ENCODE measurements around the gene B4GALT4.

DNA sequence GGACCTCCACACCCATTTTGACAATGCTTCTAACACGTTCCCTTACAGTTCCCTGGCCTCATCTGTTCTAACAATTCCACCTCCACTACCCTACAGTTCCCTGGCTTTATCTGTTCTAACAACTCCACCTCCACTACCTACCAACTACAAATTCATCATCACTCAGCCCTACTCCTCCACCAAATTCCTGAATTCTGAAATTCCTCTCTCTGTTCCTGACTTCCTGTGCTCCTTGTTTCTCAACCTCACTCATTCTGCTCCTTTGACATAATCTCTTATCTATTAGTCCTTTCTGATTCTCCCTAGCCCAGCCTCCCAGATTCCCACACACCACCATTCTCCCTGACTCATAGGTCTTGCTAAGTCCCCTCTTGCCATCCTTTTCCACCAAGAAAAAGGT lies 44.8 kb downstream of the B4GALT4 start:
- no peak for TF ChIP-seq CTCF (IDR thresholded peaks at IDR 0.05)
- TF ChIP-seq POLR2A (IDR thresholded peaks at IDR 0.05): no peak
- TF ChIP-seq EP300 (IDR thresholded peaks at IDR 0.05): no peak
